Ovary (tissue), 9 donors: ENCODE measurements around the gene PCGF3. TPM values are rescaled to one million over a fixed set of nuclear protein-coding genes. Genes with fewer than 3 reads are reported as not detected.

Experiments
- DNase-seq, 5 donors: peaks; one replicate each; pipeline ENCODE4 v3.0.0-alpha.2; 2019 to 2020
- H3K27ac ChIP-seq, 2 donors: fragments of 200-600 bp; one replicate each; pipeline versions ENCODE4 v1.5.1 to v1.8.0; 2019 to 2022
- H3K27me3 ChIP-seq: fragments of 200-600 bp; one replicate; pipeline ENCODE4 v1.8.0; 2022
- H3K36me3 ChIP-seq: fragments of 200-600 bp; sonication (generic); one replicate; pipeline ENCODE4 v1.5.1; 2019
- H3K4me1 ChIP-seq: one replicate; pipeline ENCODE4 v1.8.1; 2013; ENCODE audit warnings: mild to moderate bottlenecking, moderate library complexity; ENCODE audit not compliant: insufficient read depth
- H3K4me3 ChIP-seq: fragments of 200-600 bp; sonication (generic); one replicate; pipeline ENCODE4 v1.5.1; 2017
- H3K9me3 ChIP-seq, 2 donors: fragments of 200-600 bp in 1 of 2; sonication (generic) in 1 of 2; one replicate each; pipeline versions ENCODE4 v1.5.1 to v1.8.1; 2013 to 2019; ENCODE audit warnings: mild to moderate bottlenecking in 1 of 2, moderate library complexity in 1 of 2
- CTCF ChIP-seq, 3 donors: fragments of 450-650 bp in 2 of 3; fragments of 200-600 bp in 1 of 3; IDR thresholded peaks; one replicate each; pipeline versions ENCODE4 v1.5.1 to v1.8.0; 2016 to 2022; ENCODE audit warnings: antibody characterized with exemption in 3 of 3, mild to moderate bottlenecking in 1 of 3
- EP300 ChIP-seq: sonication (generic); formaldehyde crosslinking; IDR thresholded peaks from one replicate; pipeline ENCODE4 v1.6.1; 2017; ENCODE audit warnings: antibody characterized with exemption
- POLR2A ChIP-seq: fragments of 450-650 bp; IDR thresholded peaks from one replicate; pipeline ENCODE4 v1.6.1; 2017; ENCODE audit warnings: antibody characterized with exemption, mild to moderate bottlenecking, moderate library complexity
- WGBS, 3 donors: extraction: QIAGEN DNeasy Blood & Tissue Kit in 1 of 3; methylation state at CpG; one replicate each; pipeline versions ENCODE4 v1.1.5 to v1.1.7; 2013 to 2017; 5-methylcytosine and 5-hydroxymethylcytosine counted together
- intact Hi-C, 4 donors: fragments of 100-400 bp; cut with DNase I; formaldehyde crosslinking; loops; one replicate each; pipeline versions ENCODE4 v1.11.0 to v1.15.1; 2022 to 2023
- polyA plus RNA-seq, 2 donors: library from polyadenylated mRNA; stranded (reverse); fragments of 200-250 nt in 1 of 2; fragments of 350-450 nt in 1 of 2; fragmentation: Illumina TruSeq in 1 of 2; extraction: RNeasy Lipid Tissue Mini Kit (QIAGEN cat#74804) in 1 of 2; gene quantifications; one replicate each; pipeline ENCODE4 v1.2.3, GENCODE V29; 2013 to 2014
- total RNA-seq, 7 donors: library from RNA; depleted of rRNA in 2 of 7; stranded (reverse); fragments of >200 nt in 2 of 7; fragmentation: NEBNext Ultra II Directional in 3 of 7; extraction: Animal tissue kit (Norgen Biotek cat#: 25700) in 3 of 7; gene quantifications; one replicate each; pipeline versions ENCODE4 v1.1.0 to v1.2.4, GENCODE V29; 2016 to 2023
- donor health status: DM: no; HTN: no; CAD: no; lungs with moderate emphysema.
- donor health status: DM: no; HTN: no; CAD: no.
- donor health status: Bipolar disorder and iron deficiency.
- donor health status: DM: yes; HTN: yes; CAD: no.
- donor health status: DM: no; HTN: no; CAD: no.
- donor health status: DM: yes; HTN: yes; CAD: no.

PCGF3 gene
- total and polyA plus RNA-seq, 9 donors, result 21.7 to 51.2 (median 45.3) TPM

GRCh38 chr4:796206-796605, 90.6 kb downstream of the PCGF3 start:
- 87 to 92% (median 88%) methylated on average over 17 of the region's 17 CpGs for WGBS, 3 donors
- Histone ChIP-seq H3K27ac (no peak overlapping the region), H3K4me3 (no peak overlapping the region), H3K36me3 (no peaks in the 10 kb centered on the region), H3K27me3 (no peaks in the 10 kb centered on the region), H3K9me3 (no peaks in the 10 kb centered on the region), H3K4me1 (peaks cover 11% of the 10 kb centered on the region)
- intact Hi-C loops, result no loop called here
- TF ChIP-seq CTCF (IDR thresholded peaks at IDR 0.05) (no peak), POLR2A (no peak), EP300 (no peak)
- no peak for DNase-seq

GRCh38 chr4:797066-797465, 91.4 kb downstream of the PCGF3 start:
- Histone ChIP-seq H3K27ac (no peak overlapping the region), H3K27me3 (no peaks in the 10 kb centered on the region), H3K4me1 (peaks cover 8% of the 10 kb centered on the region), H3K9me3 (peaks cover 0 to 5% of the 10 kb centered on the region in 2 donors), H3K4me3 (no peak overlapping the region), H3K36me3 (no peaks in the 10 kb centered on the region)
- no peak for DNase-seq
- 79 to 85% (median 81%) methylated on average over 4 of the region's 4 CpGs for WGBS, 3 donors
- TF ChIP-seq EP300, result no peak
- no peak for TF ChIP-seq POLR2A
- no peak for TF ChIP-seq CTCF (IDR thresholded peaks at IDR 0.05)
- intact Hi-C loops, result no loop called here

- DNase-seq, result no peak
- intact Hi-C loops, result no loop called here
Measured at GRCh38 chr4:801436-802124, 95.9 kb downstream of the PCGF3 start.

GRCh38 chr4:803884-804283, 98.3 kb downstream of the PCGF3 start:
- peaks cover 0 to 10% of the 10 kb centered on the region in 2 donors for H3K9me3 ChIP-seq
- intact Hi-C loops, result no loop called here
- no peak for TF ChIP-seq CTCF (IDR thresholded peaks at IDR 0.05)
- TF ChIP-seq POLR2A, result no peak
- TF ChIP-seq EP300, result no peak
- WGBS, 3 donors, result 87 to 91% (median 88%) methylated on average over 13 of the region's 13 CpGs
- no peaks in the 10 kb centered on the region for H3K27me3 ChIP-seq
- H3K4me1 ChIP-seq, result no peaks in the 10 kb centered on the region
- no peak for DNase-seq
- H3K27ac ChIP-seq, result no peak overlapping the region
- H3K36me3 ChIP-seq, result no peaks in the 10 kb centered on the region
- no peak overlapping the region for H3K4me3 ChIP-seq

More at GRCh38 chr4:801436-802124, 95.9 kb downstream of the PCGF3 start:
- no peak overlapping the region for H3K27ac ChIP-seq
- H3K9me3 ChIP-seq, result peaks cover 0 to 10% of the 10 kb centered on the region in 2 donors
- H3K36me3 ChIP-seq, result no peaks in the 10 kb centered on the region
- H3K4me3 ChIP-seq, result no peak overlapping the region
- H3K27me3 ChIP-seq, result no peaks in the 10 kb centered on the region
- TF ChIP-seq CTCF (IDR thresholded peaks at IDR 0.05) (no peak), POLR2A (no peak), EP300 (no peak)
- H3K4me1 ChIP-seq, result no peaks in the 10 kb centered on the region
- 89 to 90% (median 89%) methylated on average over 13 of the region's 13 CpGs for WGBS, 3 donors
